ENCODE results near the gene TBC1D16.

TBC1D16 gene

DNA sequence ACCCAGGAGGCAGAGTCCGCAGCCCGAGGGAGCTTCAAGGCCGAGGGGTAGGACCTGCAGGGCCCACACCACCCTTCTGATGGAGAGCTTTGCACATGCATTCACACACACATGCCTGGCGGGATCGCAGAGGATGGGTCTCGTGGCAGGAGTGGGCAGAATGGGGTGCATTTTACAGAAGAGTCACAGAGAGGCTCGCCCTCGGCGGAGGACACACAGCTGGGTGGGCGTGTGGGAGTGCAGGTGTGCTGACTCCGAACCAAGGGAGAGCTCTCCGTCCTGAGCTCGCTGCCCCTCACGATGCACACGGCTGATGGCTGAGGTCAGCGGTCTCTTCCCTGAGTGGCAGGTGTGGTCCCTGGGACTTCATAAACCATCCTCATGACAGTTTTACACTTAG is 99.6 kb downstream of the TBC1D16 start:
- no peak for DNase-seq (ENCODE audit: low read depth, low spot score)

GRCh38 chr17:79935197-79935885 is 100.3 kb downstream of the TBC1D16 start:
- no peak overlapping the region for H3K4me3 ChIP-seq (ENCODE audit: low read length)
- DNase-seq (ENCODE audit: low read depth, low spot score): no peak

More for the DNA sequence above, 99.6 kb downstream of the TBC1D16 start:
- H3K4me3 ChIP-seq (ENCODE audit: low read length): no peak overlapping the region

GRCh38 chr17:79934653-79934970 is 101.1 kb downstream of the TBC1D16 start:
- DNase-seq (ENCODE audit: low read depth, low spot score): no peak

GRCh38 chr17:79933863-79934652 is 101.6 kb downstream of the TBC1D16 start:
- DNase-seq (ENCODE audit: low read depth, low spot score): peak; percentile 32
- H3K4me3 ChIP-seq (ENCODE audit: low read length): no peak overlapping the region

More at GRCh38 chr17:79934653-79934970, 101.1 kb downstream of the TBC1D16 start:
- no peak overlapping the region for H3K4me3 ChIP-seq (ENCODE audit: low read length)

DNA sequence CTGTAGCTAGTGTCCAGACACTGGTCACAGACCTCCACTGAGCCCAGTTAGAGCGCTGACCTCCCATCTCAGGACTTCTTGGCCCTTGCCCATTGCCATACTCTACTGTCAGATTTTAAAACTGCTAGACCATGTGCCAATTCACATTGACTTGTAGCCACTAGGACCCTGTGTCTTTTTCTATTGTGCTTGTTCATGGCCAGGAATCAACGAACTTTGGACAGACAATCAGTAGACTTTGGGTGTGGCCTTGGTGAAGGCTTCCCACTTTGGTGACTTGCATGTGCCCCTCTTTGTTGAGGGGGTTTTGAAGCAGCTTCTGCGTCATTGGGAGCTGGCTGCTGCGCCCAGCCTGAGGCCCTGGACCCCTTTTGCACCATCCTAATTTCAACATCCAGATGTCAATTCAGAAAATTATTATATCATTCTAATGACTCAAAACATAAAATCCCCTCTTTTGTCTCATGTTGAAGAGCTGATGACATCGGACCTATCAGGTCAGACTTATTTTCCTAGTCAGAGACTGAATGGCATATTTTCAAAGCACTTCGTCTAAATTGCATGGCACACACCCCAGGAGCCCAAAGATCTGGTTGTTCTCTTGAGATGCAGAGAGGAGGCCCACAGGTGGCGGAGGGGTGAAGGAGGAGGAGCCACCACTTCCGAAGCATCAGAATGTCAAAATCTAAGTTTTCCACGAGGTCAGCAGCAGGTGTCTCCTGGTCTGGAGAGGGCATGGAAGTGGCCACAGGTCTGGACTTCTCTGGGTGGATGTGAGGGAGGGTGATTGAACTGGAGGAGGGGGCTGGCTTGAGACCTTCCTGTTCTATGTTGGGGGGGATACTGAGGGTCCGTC is 103.0 kb downstream of the TBC1D16 start:
- H3K4me3 ChIP-seq (ENCODE audit: low read length): no peak overlapping the region
- DNase-seq (ENCODE audit: low read depth, low spot score): no peak

DNA sequence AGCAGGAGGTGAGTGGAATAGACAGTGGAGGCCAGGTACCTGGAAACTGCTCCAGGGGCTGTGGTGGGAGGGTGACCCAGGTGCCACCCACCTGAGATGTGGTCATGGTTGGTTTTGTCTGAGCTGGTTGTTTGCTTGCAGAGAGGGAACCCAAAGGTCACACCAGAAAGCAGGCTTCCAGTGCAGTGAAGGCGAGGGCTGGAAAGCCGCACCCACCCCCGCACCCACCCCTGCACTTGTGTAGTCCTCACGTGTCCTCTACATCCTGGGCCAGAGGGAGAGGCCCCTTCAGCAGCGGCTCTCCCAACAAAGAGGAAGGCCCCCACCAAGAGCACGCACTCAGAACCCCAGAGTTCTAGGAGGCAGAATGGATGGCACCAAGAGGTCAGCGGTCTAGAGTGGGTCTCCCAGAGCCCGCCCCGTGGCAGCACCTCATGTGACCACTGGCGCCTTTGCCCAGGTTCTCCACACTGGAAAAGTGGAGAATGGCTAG is 103.8 kb downstream of the TBC1D16 start:
- no peak overlapping the region for H3K4me3 ChIP-seq (ENCODE audit: low read length)
- DNase-seq (ENCODE audit: low read depth, low spot score): no peak

GRCh38 chr17:79930877-79931816 is 104.5 kb downstream of the TBC1D16 start:
- H3K4me3 ChIP-seq (ENCODE audit: low read length): no peak overlapping the region

GRCh38 chr17:79930062-79930876 is 105.4 kb downstream of the TBC1D16 start:
- H3K4me3 ChIP-seq (ENCODE audit: low read length): no peak overlapping the region
- DNase-seq (ENCODE audit: low read depth, low spot score): no peak

More at GRCh38 chr17:79930877-79931816, 104.5 kb downstream of the TBC1D16 start:
- no peak for DNase-seq (ENCODE audit: low read depth, low spot score)

DNA sequence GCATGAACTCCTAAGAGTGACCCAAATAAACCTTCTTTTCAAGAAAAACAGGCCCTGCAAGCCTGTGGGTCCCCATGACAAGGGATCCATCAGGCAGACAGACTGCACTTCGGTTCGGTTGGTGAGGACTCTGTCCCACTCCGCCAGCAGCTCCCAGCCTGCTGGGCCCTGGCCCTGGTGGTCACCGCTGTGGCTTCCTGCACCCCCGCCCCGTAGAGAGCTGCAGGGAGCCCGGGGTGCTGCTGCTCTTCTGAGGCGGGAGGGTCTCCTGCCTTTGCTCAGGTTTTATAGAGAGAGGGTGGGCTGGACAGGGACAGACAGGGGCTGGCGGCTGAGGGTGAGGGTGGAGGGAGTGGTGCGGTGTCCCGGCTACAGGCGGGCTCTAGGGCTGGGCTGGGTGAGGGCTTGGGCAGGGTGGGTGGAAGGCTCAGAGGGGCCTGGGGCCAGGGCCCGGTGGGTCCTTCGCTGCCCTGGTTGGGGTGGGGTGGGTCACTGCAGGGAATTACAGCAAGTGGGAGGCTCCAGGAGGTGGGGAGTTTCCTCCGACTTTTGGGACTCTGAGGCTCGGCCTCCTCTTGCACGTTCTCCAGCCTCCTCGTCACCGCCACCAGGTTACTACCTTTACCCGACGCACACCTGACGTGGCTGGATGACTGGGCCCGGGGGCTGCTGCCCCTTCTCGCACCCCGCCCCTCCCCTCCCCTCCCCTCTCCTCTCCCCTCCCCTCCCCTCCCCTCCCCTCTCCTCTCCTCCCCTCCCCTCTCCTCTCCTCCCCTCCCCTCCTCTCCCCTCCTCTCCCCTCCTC is 106.2 kb downstream of the TBC1D16 start:
- no peak overlapping the region for H3K4me3 ChIP-seq (ENCODE audit: low read length)
- no peak for DNase-seq (ENCODE audit: low read depth, low spot score)

- H3K4me3 ChIP-seq (ENCODE audit: low read length): no peak overlapping the region
- no peak for DNase-seq (ENCODE audit: low read depth, low spot score)
These were observed 107.0 kb downstream of the TBC1D16 start for GRCh38 chr17:79928502-79929256.

DNA sequence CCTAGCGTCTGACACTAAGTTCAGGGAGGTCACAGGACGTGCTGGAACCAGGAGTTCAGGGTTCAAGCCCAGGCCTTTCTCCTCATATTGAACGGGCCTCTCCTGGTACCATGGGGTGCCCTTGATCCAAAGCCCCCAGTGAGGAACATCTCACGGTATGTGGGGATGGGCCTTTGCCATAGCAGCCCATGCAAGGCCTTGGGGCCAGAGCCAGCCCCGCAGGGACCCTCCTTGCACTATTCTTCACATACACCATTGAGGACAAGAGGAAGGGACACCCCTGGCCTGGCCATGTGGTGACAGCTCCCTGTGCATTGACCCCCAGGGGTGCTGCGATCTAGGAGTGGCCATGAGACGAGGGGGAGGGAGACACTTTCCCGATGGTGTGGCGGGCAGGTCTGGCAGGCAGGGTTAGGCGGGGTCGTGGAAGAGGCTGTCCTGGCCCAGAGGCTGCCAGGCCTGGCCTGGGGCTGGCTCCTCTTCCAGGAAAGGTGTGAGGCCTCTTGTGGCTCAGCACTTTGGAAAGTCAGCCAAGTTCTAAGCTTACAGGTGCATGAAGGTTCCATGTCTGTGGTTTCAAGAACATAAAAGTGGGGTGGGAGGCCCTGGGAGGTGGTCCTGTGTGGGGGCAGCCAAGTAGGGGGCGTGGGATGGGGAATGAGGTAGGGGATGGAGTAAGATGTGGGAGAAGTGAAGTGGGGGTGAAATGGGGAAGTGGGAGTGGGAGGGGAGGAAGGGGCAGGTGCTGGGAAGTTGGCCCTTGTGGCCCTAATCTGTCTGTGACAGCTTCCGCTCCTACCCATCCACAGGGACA is 107.8 kb downstream of the TBC1D16 start:
- H3K4me3 ChIP-seq (ENCODE audit: low read length): peak overlapping the region; percentile 16; the same call in 1 of the 2 replicates
- peak; percentile 12 for DNase-seq (ENCODE audit: low read depth, low spot score)

GRCh38 chr17:79927136-79927661 is 108.5 kb downstream of the TBC1D16 start:
- DNase-seq (ENCODE audit: low read depth, low spot score): peak; percentile 88
- no peak overlapping the region; the same call in 1 of the 2 replicates for H3K4me3 ChIP-seq (ENCODE audit: low read length)

- no peak overlapping the region for H3K4me3 ChIP-seq (ENCODE audit: low read length)
- no peak for DNase-seq (ENCODE audit: low read depth, low spot score)
These were observed 109.0 kb downstream of the TBC1D16 start for GRCh38 chr17:79926605-79927135.

DNA sequence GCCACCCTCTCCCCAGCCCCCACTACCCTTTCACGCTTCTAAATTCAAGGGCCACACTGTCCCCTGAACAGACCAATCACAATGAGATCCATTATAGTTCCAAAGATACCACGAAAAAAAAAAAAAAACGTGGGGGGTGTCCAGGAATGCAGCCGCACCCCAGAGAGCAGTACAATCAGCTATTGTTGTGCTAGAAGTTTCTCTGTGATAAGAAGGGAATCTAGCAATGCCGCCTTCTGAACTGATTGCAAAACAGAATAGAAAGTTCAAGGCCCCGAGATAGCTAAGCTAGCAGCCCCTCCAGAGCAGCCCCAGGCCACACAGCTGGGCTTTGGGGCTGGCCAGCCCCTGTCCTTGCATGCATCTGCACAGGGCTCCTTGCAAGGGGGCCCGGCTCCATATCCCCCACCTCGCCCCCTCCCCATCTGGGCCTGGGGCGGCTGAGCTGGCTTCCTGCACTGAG is 109.5 kb downstream of the TBC1D16 start:
- DNase-seq (ENCODE audit: low read depth, low spot score): no peak
- H3K4me3 ChIP-seq (ENCODE audit: low read length): no peak overlapping the region

All from Jurkat, Clone E6-1 (cell line).